ENCODE measurements around the gene PBX1.

DNA sequence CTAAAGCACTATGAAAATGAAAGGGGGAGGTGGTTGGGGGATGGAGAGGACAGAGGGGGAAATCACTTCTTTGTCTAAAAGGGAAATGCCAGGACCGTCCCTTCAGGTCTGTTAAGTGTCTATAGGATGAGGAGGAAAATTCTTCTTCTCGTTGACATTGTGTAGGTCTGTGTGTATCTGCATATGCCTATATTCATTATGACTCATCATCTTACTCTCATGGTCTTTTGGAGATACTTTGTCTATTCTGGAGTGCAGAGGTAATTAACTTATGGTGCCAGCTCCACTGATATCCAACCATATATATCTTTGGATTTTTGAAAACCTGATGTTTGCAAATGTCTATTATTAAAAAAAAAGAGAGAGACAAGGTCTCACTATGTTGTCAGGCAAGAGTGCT is 143.7 kb downstream of the PBX1 start:
- TF ChIP-seq ASH2L (IDR thresholded peaks at IDR 0.05; ENCODE audit: borderline replicate concordance, low read depth) (no peak), RAD21 (IDR thresholded peaks at IDR 0.05; ENCODE audit: insufficient read depth, low read depth, low read length) (no peak), TAF1 (IDR thresholded peaks at IDR 0.05; ENCODE audit: borderline replicate concordance, low read depth, low read length) (no peak), POLR2AphosphoS5 (IDR thresholded peaks at IDR 0.05; ENCODE audit: low read length) (no peak), EGR1 (IDR thresholded peaks at IDR 0.05; ENCODE audit: borderline replicate concordance in 1 of 2, low read depth in 2 of 2, low read length in 2 of 2) (no peak)
- TF ChIP-seq, protein P1, sequence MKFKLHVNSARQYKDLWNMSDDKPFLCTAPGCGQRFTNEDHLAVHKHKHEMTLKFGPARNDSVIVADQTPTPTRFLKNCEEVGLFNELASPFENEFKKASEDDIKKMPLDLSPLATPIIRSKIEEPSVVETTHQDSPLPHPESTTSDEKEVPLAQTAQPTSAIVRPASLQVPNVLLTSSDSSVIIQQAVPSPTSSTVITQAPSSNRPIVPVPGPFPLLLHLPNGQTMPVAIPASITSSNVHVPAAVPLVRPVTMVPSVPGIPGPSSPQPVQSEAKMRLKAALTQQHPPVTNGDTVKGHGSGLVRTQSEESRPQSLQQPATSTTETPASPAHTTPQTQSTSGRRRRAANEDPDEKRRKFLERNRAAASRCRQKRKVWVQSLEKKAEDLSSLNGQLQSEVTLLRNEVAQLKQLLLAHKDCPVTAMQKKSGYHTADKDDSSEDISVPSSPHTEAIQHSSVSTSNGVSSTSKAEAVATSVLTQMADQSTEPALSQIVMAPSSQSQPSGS (IDR thresholded peaks at IDR 0.05; ENCODE audit: low read length): no peak
